HepG2 (cell line): ENCODE results near the gene ARRDC4. TPM values are rescaled to one million over a fixed set of nuclear protein-coding genes. Genes with fewer than 3 reads are reported as not detected.

ENCODE experiments used
- ATAC-seq: fragments of 200-7000 bp; cut with Tn5 transposase; 3 replicates; pipeline ENCODE4 v1.9.1; 2020; ENCODE audit warnings: mild to moderate bottlenecking, moderate library complexity
- BruUV-seq: library from RNA; stranded (reverse); fragments of 400-500 nt; replicated peaks from 2 replicates; lab custom pipeline; 2021; lab: Mats Ljungman, UMichigan
- CTCF ChIA-PET: fragments of 300-600 bp; formaldehyde crosslinking; extraction: SDS; loops from one replicate; lab custom pipeline; 2021; ENCODE audit warnings: low total read pairs, inconsistent platforms, low intra/inter-chr PET ratio; lab: Yijun Ruan, JAX
- POLR2A ChIA-PET: fragments of 350-600 bp; sonication (Branson Sonifier 250); formaldehyde crosslinking; loops from one replicate; lab custom pipeline; 2020; ENCODE audit warnings: antibody characterized with exemption, inconsistent platforms; lab: Yijun Ruan, JAX
- DNase-seq: peaks from one replicate; pipeline ENCODE4 v3.0.0-alpha.2; 2015; ENCODE audit warnings: low spot score
- FAIRE-seq: peaks from 3 replicates; lab custom pipeline; 2011; peaks lifted over from hg19 to GRCh38; lab: Jason Lieb, UNC
- H2AFZ ChIP-seq: one replicate; pipeline ENCODE4 v1.6.1; 2011; ENCODE audit warnings: low read length, inconsistent platforms
- H3K27ac ChIP-seq: fragments of 300-600 bp; 3 replicates; pipeline ENCODE4 v1.8.0; 2011; ENCODE audit warnings: mixed run types, mild to moderate bottlenecking, mixed read lengths, low read length, inconsistent platforms; ENCODE audit not compliant: insufficient read depth; ENCODE audit errors: extremely low read length
- H3K27me3 ChIP-seq, 2 experiments: fragments of 200-600 bp in 1 of 2; 2 replicates in 1 of 2; 3 replicates in 1 of 2; pipeline versions ENCODE4 v1.6.0 to v1.8.0; 2011; ENCODE audit warnings: low read length in 2 of 2, mild to moderate bottlenecking in 2 of 2, moderate library complexity in 2 of 2, inconsistent platforms in 1 of 2; ENCODE audit not compliant: insufficient read depth in 2 of 2, control insufficient read depth in 1 of 2
- H3K36me3 ChIP-seq, 2 experiments: fragments of 200-600 bp in 1 of 2; replicated peaks in 1 of 2; 2 replicates in 1 of 2; 3 replicates in 1 of 2; pipeline versions ENCODE4 v1.5.1 to v1.8.0; 2011; ENCODE audit warnings: low read length in 2 of 2, inconsistent platforms in 1 of 2; ENCODE audit not compliant: insufficient read depth in 2 of 2, control insufficient read depth in 1 of 2
- H3K4me1 ChIP-seq: 2 replicates; pipeline ENCODE4 v1.5.1; 2012; ENCODE audit warnings: low read length, inconsistent platforms; ENCODE audit not compliant: insufficient read depth
- H3K4me2 ChIP-seq: 2 replicates; pipeline ENCODE4 v1.6.0; 2011; ENCODE audit warnings: low read depth, low read length, inconsistent platforms
- H3K4me3 ChIP-seq, 3 experiments: fragments of 200-600 bp in 1 of 3; sonication (generic), shearing (Covaris generic) in 1 of 3; replicated peaks in 1 of 3; 2 replicates each; pipeline ENCODE4 v1.5.1; 2011 to 2016; ENCODE audit warnings: low read length in 3 of 3, inconsistent platforms in 2 of 3, low read depth in 2 of 3, mild to moderate bottlenecking in 2 of 3, control low read depth in 1 of 3, mixed read lengths in 1 of 3; ENCODE audit not compliant: insufficient read depth in 1 of 3
- H3K79me2 ChIP-seq: one replicate; pipeline ENCODE4 v1.6.1; 2011; ENCODE audit warnings: low read length, inconsistent platforms; ENCODE audit not compliant: insufficient read depth
- H3K9ac ChIP-seq: 2 replicates; pipeline ENCODE4 v1.6.0; 2011; ENCODE audit warnings: mild to moderate bottlenecking, low read depth, low read length, inconsistent platforms; ENCODE audit not compliant: insufficient read depth
- H3K9me3 ChIP-seq: 2 replicates; pipeline ENCODE4 v1.5.1; 2012; ENCODE audit warnings: mild to moderate bottlenecking, low read length
- H4K20me1 ChIP-seq: 2 replicates; pipeline ENCODE4 v1.6.0; 2011; ENCODE audit warnings: inconsistent platforms, mild to moderate bottlenecking, low read length, moderate library complexity; ENCODE audit not compliant: insufficient read depth
- BRCA1 ChIP-seq: sonication (generic); formaldehyde crosslinking; IDR thresholded peaks from 2 replicates; pipeline ENCODE4 v1.4.0; 2020; ENCODE audit warnings: missing genetic modification reagents
- CEBPG ChIP-seq: IDR thresholded peaks from 2 replicates; pipeline ENCODE4 v1.6.1; 2016
- CREM ChIP-seq, 2 experiments: sonication (generic) in 1 of 2; formaldehyde crosslinking in 1 of 2; IDR thresholded peaks; 2 replicates each; pipeline versions ENCODE4 v1.4.0 to v1.6.1; 2016 to 2020; ENCODE audit warnings: antibody characterized with exemption in 1 of 2, mild to moderate bottlenecking in 1 of 2, missing genetic modification reagents in 1 of 2
- FOSL2 ChIP-seq: sonication (generic); formaldehyde crosslinking; IDR thresholded peaks from 2 replicates; pipeline ENCODE4 v1.4.0; 2020; ENCODE audit warnings: missing genetic modification reagents
- FOXA3 ChIP-seq: IDR thresholded peaks from 2 replicates; pipeline ENCODE4 v1.6.1; 2016; ENCODE audit warnings: missing genetic modification reagents, missing compliant biosample characterization
- GRHL1 ChIP-seq: sonication (generic); formaldehyde crosslinking; conservative IDR thresholded peaks from 2 replicates; pipeline ENCODE4 v1.8.0; 2022; ENCODE audit warnings: missing genetic modification reagents
- HNRNPH1 ChIP-seq: fragments of 200-400 bp; formaldehyde crosslinking; optimal IDR thresholded peaks from 2 replicates; pipeline ENCODE3; 2017; ENCODE audit warnings: mild to moderate bottlenecking, low read depth, low read length
- MZF1 ChIP-seq: sonication (generic); formaldehyde crosslinking; IDR thresholded peaks from 2 replicates; pipeline ENCODE4 v1.8.1; 2023; ENCODE audit warnings: mild to moderate bottlenecking, missing genetic modification reagents, borderline replicate concordance
- NFIC ChIP-seq: IDR thresholded peaks from 2 replicates; pipeline ENCODE4 v1.6.1; 2012; ENCODE audit warnings: mild to moderate bottlenecking, low read length, inconsistent platforms
- SNAPC2 ChIP-seq: sonication (generic); formaldehyde crosslinking; IDR thresholded peaks from 2 replicates; pipeline ENCODE4 v1.8.1; 2022; ENCODE audit warnings: mild to moderate bottlenecking, missing genetic modification reagents
- TFAP4 ChIP-seq: sonication (generic); IDR thresholded peaks from 2 replicates; pipeline ENCODE4 v1.6.1; 2016; ENCODE audit warnings: low read depth, borderline replicate concordance
- TSC22D2 ChIP-seq: sonication (generic); formaldehyde crosslinking; IDR thresholded peaks from 2 replicates; pipeline ENCODE4 v1.5.1; 2020; ENCODE audit warnings: missing genetic modification reagents, mild to moderate bottlenecking, borderline replicate concordance
- U2AF2 ChIP-seq: fragments of 200-400 bp; formaldehyde crosslinking; IDR thresholded peaks from 2 replicates; pipeline ENCODE4 v1.6.1; 2017; ENCODE audit warnings: low read depth, mild to moderate bottlenecking, low read length
- ZFP62 ChIP-seq: sonication (generic); formaldehyde crosslinking; IDR thresholded peaks from 2 replicates; pipeline ENCODE4 v1.4.0; 2020; ENCODE audit warnings: missing genetic modification reagents
- ZMYM4 ChIP-seq: sonication (generic); formaldehyde crosslinking; IDR thresholded peaks from 2 replicates; pipeline ENCODE4 v1.8.1; 2023; ENCODE audit warnings: mild to moderate bottlenecking, missing genetic modification reagents
- ZNF160 ChIP-seq: sonication (generic); formaldehyde crosslinking; IDR thresholded peaks from 2 replicates; pipeline ENCODE4 v1.8.0; 2022; ENCODE audit warnings: mild to moderate bottlenecking, inconsistent platforms, missing genetic modification reagents
- ZNF180 ChIP-seq: sonication (generic); formaldehyde crosslinking; IDR thresholded peaks from 2 replicates; pipeline ENCODE4 v1.4.0; 2020; ENCODE audit warnings: low read depth, missing genetic modification reagents, borderline replicate concordance
- ZNF337 ChIP-seq: sonication (generic); formaldehyde crosslinking; IDR thresholded peaks from 2 replicates; pipeline ENCODE4 v1.5.1; 2020; ENCODE audit warnings: missing genetic modification reagents, low read depth, mild to moderate bottlenecking, borderline replicate concordance
- ZNF383 ChIP-seq: sonication (generic); formaldehyde crosslinking; IDR thresholded peaks from 2 replicates; pipeline ENCODE4 v1.4.0; 2020; ENCODE audit warnings: missing genetic modification reagents, mild to moderate bottlenecking, borderline replicate concordance
- WGBS: methylation state at CpG from one replicate; pipeline ENCODE4 v1.1.6; 2017; ENCODE audit warnings: low lambda C conversion rate; 5-methylcytosine and 5-hydroxymethylcytosine counted together
- in situ Hi-C: cut with HindIII; loops from 2 replicates; pipeline ENCODE4 v1.10.0; 2017; ENCODE audit warnings: low pct_unique_long_range_greater_than_20kb; ENCODE audit not compliant: extremely low pct_ligation_motif_present
- intact Hi-C: fragments of 100-400 bp; cut with micrococcal nuclease; formaldehyde crosslinking; loops from one replicate; pipeline ENCODE4 v1.10.0; 2022; ENCODE audit not compliant: unreplicated experiment
- polyA plus RNA-seq, 8 experiments: library from polyadenylated mRNA; depleted of rRNA in 3 of 8; stranded (reverse) in 7 of 8; unstranded in 1 of 8; fragments of >200 nt; fragmentation: Illumina TruSeq in 4 of 8; extraction: Trizol in 4 of 8; gene quantifications; 2 replicates each; pipeline versions ENCODE4 v1.2.1 to v1.2.3, GENCODE V29; 2011 to 2016; ENCODE audit warnings: low read depth in 4 of 8, missing spikeins in 1 of 8, mixed read lengths in 1 of 8; ENCODE audit not compliant: insufficient read depth in 1 of 8
- total RNA-seq, 5 experiments: library from RNA; depleted of rRNA; stranded (reverse); fragments of >200 nt; fragmentation: Illumina TruSeq; extraction: Trizol; gene quantifications; 2 replicates each; pipeline ENCODE4 v1.2.3, GENCODE V29; 2016; ENCODE audit warnings: low read depth in 1 of 5

ARRDC4 gene
- total and polyA plus RNA-seq, 2 of the 13 experiments (the other 11 are each of a cell fraction or from before 2014, with no cell fraction given), result 1.5 to 2.5 TPM

GRCh38 chr15:97968380-97968779, 7.9 kb downstream of the ARRDC4 start:
- intact Hi-C loops, result no loop called here
- Histone ChIP-seq H3K27ac (no peak overlapping the region), H3K4me3 (no peak overlapping the region), H3K9ac (no peak overlapping the region), H3K4me2 (no peak overlapping the region), H4K20me1 (no peaks in the 10 kb centered on the region), H3K9me3 (no peaks in the 10 kb centered on the region), H3K79me2 (no peaks in the 10 kb centered on the region), H3K27me3 (no peaks in the 10 kb centered on the region), H2AFZ (no peak overlapping the region), H3K36me3 (peaks cover 0 to 5% of the 10 kb centered on the region in 2 experiments; a peak in 3 of 5 replicates), H3K4me1 (no peaks in the 10 kb centered on the region)
- in situ Hi-C loops, result no loop called here
- FAIRE-seq (no peak), DNase-seq (no peak), ATAC-seq (no peak)
- TF ChIP-seq MZF1 (CRISPR knock-in tag), result no peak
- TF ChIP-seq FOXA3, result no peak
- no peak for TF ChIP-seq ZMYM4 (CRISPR knock-in tag)
- TF ChIP-seq CEBPG (CRISPR knock-in tag), result no peak
- no peak for TF ChIP-seq GRHL1
- TF ChIP-seq SNAPC2, result no peak
- TF ChIP-seq TFAP4, result no peak
- WGBS, result 94% methylated on average over 1 of the region's 1 CpG
- ChIA-PET CTCF (no interaction called here), POLR2A (no interaction called here)
- no TSS peak for BruUV-seq

GRCh38 chr15:97972366-97972765, 11.9 kb downstream of the ARRDC4 start:
- ATAC-seq, result no peak
- DNase-seq, result no peak
- in situ Hi-C loops (no loop called here), intact Hi-C loops (no loop called here)
- Histone ChIP-seq H3K79me2 (no peaks in the 10 kb centered on the region), H3K27ac (no peak overlapping the region), H3K4me3 (no peak overlapping the region), H3K27me3 (no peaks in the 10 kb centered on the region), H4K20me1 (no peaks in the 10 kb centered on the region), H3K4me2 (no peak overlapping the region), H2AFZ (no peak overlapping the region), H3K9me3 (no peaks in the 10 kb centered on the region), H3K36me3 (peaks cover 0 to 5% of the 10 kb centered on the region in 2 experiments; a peak in 2 of 5 replicates), H3K4me1 (no peaks in the 10 kb centered on the region), H3K9ac (no peak overlapping the region)
- WGBS, result 89% methylated on average over 1 of the region's 1 CpG
- TF ChIP-seq FOSL2 (no peak), U2AF2 (no peak), ZNF160 (no peak), ZNF180 (CRISPR knock-in tag) (no peak), ZFP62 (CRISPR knock-in tag) (no peak), HNRNPH1 (no peak), BRCA1 (CRISPR knock-in tag) (no peak), TSC22D2 (CRISPR knock-in tag) (no peak), ZNF383 (CRISPR knock-in tag) (no peak), CREM (IDR thresholded peaks at IDR 0.05) (no peak), CREM (CRISPR knock-in tag; IDR thresholded peaks at IDR 0.05) (no peak), ZNF337 (CRISPR knock-in tag) (no peak), NFIC (no peak)
- POLR2A ChIA-PET, result no interaction called here
- no peak for FAIRE-seq
- CTCF ChIA-PET, result no interaction called here
- BruUV-seq, result no TSS peak
